ENCODE measurements around the gene MCF2.

DNA sequence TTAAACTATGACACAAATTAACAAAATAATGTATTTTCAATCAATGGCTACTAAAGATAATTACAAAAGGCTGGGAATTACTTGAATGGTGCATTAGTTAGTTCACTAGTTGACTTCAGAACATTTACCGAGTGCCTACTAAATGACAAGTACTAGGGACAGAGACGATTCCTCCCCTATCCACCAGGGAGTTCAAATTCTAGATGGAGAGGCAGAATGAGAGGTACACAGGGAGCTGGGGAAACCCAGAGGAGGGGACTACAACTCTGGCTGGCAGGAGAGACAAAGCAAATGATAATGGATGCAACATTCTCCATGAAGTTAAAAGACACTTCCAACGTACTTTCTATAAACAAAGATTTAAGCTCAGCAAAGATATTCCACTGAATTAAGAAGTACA, 43.1 kb upstream of the MCF2 start:
- TF ChIP-seq, protein P1, sequence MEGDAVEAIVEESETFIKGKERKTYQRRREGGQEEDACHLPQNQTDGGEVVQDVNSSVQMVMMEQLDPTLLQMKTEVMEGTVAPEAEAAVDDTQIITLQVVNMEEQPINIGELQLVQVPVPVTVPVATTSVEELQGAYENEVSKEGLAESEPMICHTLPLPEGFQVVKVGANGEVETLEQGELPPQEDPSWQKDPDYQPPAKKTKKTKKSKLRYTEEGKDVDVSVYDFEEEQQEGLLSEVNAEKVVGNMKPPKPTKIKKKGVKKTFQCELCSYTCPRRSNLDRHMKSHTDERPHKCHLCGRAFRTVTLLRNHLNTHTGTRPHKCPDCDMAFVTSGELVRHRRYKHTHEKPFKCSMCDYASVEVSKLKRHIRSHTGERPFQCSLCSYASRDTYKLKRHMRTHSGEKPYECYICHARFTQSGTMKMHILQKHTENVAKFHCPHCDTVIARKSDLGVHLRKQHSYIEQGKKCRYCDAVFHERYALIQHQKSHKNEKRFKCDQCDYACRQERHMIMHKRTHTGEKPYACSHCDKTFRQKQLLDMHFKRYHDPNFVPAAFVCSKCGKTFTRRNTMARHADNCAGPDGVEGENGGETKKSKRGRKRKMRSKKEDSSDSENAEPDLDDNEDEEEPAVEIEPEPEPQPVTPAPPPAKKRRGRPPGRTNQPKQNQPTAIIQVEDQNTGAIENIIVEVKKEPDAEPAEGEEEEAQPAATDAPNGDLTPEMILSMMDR (IDR thresholded peaks at IDR 0.05; ENCODE audit: low read depth, low read length, poor library complexity, severe bottlenecking): no peak
- no peak for TF ChIP-seq EZH2phosphoT487 (IDR thresholded peaks at IDR 0.05; ENCODE audit: borderline replicate concordance, low read length)
